ENCODE results near the gene HLTF. TPM values are rescaled to one million over a fixed set of nuclear protein-coding genes. Genes with fewer than 3 reads are reported as not detected.

Gene HLTF
- total and polyA plus RNA-seq, 2 of the 4 experiments (the other 2 are of a cell fraction) = 12.6 to 39.1 TPM

GRCh38 chr3:149026718-149027117, 59.6 kb downstream of the HLTF start:
- Histone ChIP-seq H3K4ac (ENCODE audit: low read depth, low read length) (no peak overlapping the region), H2AK9ac (replicated peaks; ENCODE audit: low read depth, low read length, poor library complexity) (no peak overlapping the region), H2AFZ (replicated peaks; ENCODE audit: low read length, poor library complexity) (no peak overlapping the region), H4K91ac (ENCODE audit: insufficient read depth, low read depth, low read length) (no peak overlapping the region), H3K27ac (ENCODE audit: insufficient read depth, low read length) (0 out of 2 replicates have a peak overlapping the region, but pooled peaks have one; percentile 27), H3K9me1 (ENCODE audit: insufficient read depth, low read length) (peaks cover 8% of the 10 kb centered on the region; the same call in 1 of the 2 replicates), H4K20me1 (ENCODE audit: insufficient read depth, low read length) (no peaks in the 10 kb centered on the region), H3K9me3 (ENCODE audit: control insufficient read depth, insufficient read depth, low read length) (peaks cover 3% of the 10 kb centered on the region; the same call in 1 of the 2 replicates), H3K18ac (ENCODE audit: low read depth, low read length) (no peak overlapping the region), H4K5ac (ENCODE audit: low read depth, low read length) (no peak overlapping the region), H3K14ac (replicated peaks; ENCODE audit: low read depth, low read length) (no peak overlapping the region), H3K56ac (ENCODE audit: extremely low read depth, insufficient read depth, low read length) (no peak overlapping the region), H2BK15ac (ENCODE audit: low read depth, low read length) (no peak overlapping the region), H3K9ac (ENCODE audit: low read depth, low read length) (no peak overlapping the region), H4K8ac (ENCODE audit: low read depth in 2 of 2, low read length in 2 of 2) (no peak overlapping the region), H2BK5ac (ENCODE audit: low read depth, low read length, poor library complexity, severe bottlenecking) (no peak overlapping the region), H3K23ac (ENCODE audit: low read depth, low read length) (no peak overlapping the region), H3K27me3 (ENCODE audit: control insufficient read depth, insufficient read depth, low read length) (no peaks in the 10 kb centered on the region), H3K4me1 (ENCODE audit: control insufficient read depth, insufficient read depth, low read length) (peaks cover 9% of the 10 kb centered on the region), H3K4me2 (ENCODE audit: low read depth, low read length) (no peak overlapping the region), H2AK5ac (ENCODE audit: low read depth, low read length) (no peak overlapping the region), H2BK20ac (ENCODE audit: low read depth, low read length) (no peak overlapping the region), H3K79me1 (ENCODE audit: low read depth in 1 of 2, low read length in 2 of 2) (peaks cover 3 to 20% of the 10 kb centered on the region in 2 experiments; a peak in 3 of 4 replicates), H2BK120ac (ENCODE audit: low read depth, low read length) (no peak overlapping the region), H3K4me3 (ENCODE audit: insufficient read depth, low read depth, low read length) (no peak overlapping the region), H3K36me3 (ENCODE audit: control insufficient read depth, insufficient read depth, low read length) (peaks cover 23% of the 10 kb centered on the region)
- no TSS peak for BruUV-seq (replicated peaks)
- no CpG with 5 or more reads among the region's 4 CpGs for WGBS, 2 experiments (ENCODE audit: extremely low coverage in 2 of 2, insufficient read length in 1 of 2)
- TF ChIP-seq FOS (IDR thresholded peaks at IDR 0.05; ENCODE audit: low read depth, low read length) (no peak), RFX5 (IDR thresholded peaks at IDR 0.05; ENCODE audit: low read depth, low read length) (no peak), MXI1 (IDR thresholded peaks at IDR 0.05; ENCODE audit: borderline replicate concordance, low read depth, low read length) (no peak), POLR2A (IDR thresholded peaks at IDR 0.05; ENCODE audit: low read depth, low read length) (no peak), USF2 (IDR thresholded peaks at IDR 0.05; ENCODE audit: low read depth, low read length) (no peak), SMC3 (IDR thresholded peaks at IDR 0.05; ENCODE audit: low read depth, low read length) (no peak), CEBPB (IDR thresholded peaks at IDR 0.05; ENCODE audit: low read depth, low read length) (no peak), MAFK (IDR thresholded peaks at IDR 0.05; ENCODE audit: low read depth, low read length) (no peak), RCOR1 (IDR thresholded peaks at IDR 0.05; ENCODE audit: insufficient replicate concordance, low read length) (no peak), ELK1 (IDR thresholded peaks at IDR 0.05; ENCODE audit: borderline replicate concordance, low read depth, low read length) (no peak)
- TF ChIP-seq, protein P1, sequence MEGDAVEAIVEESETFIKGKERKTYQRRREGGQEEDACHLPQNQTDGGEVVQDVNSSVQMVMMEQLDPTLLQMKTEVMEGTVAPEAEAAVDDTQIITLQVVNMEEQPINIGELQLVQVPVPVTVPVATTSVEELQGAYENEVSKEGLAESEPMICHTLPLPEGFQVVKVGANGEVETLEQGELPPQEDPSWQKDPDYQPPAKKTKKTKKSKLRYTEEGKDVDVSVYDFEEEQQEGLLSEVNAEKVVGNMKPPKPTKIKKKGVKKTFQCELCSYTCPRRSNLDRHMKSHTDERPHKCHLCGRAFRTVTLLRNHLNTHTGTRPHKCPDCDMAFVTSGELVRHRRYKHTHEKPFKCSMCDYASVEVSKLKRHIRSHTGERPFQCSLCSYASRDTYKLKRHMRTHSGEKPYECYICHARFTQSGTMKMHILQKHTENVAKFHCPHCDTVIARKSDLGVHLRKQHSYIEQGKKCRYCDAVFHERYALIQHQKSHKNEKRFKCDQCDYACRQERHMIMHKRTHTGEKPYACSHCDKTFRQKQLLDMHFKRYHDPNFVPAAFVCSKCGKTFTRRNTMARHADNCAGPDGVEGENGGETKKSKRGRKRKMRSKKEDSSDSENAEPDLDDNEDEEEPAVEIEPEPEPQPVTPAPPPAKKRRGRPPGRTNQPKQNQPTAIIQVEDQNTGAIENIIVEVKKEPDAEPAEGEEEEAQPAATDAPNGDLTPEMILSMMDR (conservative IDR thresholded peaks at IDR 0.05; ENCODE audit: low read depth, low read length) = no peak
- CTCF ChIA-PET = no interaction called here
- intact Hi-C loops (cut with micrococcal nuclease) (no loop called here), dilution Hi-C loops (cut with HindIII; ENCODE audit: low sequenced_read_pairs, unreplicated experiment) (no loop called here), in situ Hi-C loops (cut with MboI; ENCODE audit: low sequenced_read_pairs) (no loop called here)
- ATAC-seq (ENCODE audit: low read depth) (peak; percentile 58), DNase-seq (no peak)
- POLR2A ChIA-PET (ENCODE audit: unreplicated experiment) = no interaction called here

Data from IMR-90 (cell line).